SU-DHL-6 (cell line): ENCODE data around the gene COG7.

ENCODE experiments used
- H2AFZ ChIP-seq: fragments of 200-600 bp; sonication (generic); 2 replicates; pipeline ENCODE4 v1.6.1; 2014; ENCODE audit warnings: low read depth, mild to moderate bottlenecking, moderate library complexity, mixed read lengths, antibody characterized with exemption, low read length; ENCODE audit not compliant: severe bottlenecking
- H3F3A ChIP-seq: fragments of 200-600 bp; shearing (Covaris generic); 2 replicates; pipeline ENCODE4 v1.6.0; 2016; ENCODE audit warnings: antibody characterized with exemption, mild to moderate bottlenecking; ENCODE audit not compliant: insufficient read depth
- H3K27ac ChIP-seq: fragments of 200-600 bp; sonication (generic); 2 replicates; pipeline ENCODE4 v1.5.1; 2016; ENCODE audit warnings: low read depth, mild to moderate bottlenecking, low read length, moderate library complexity, mixed read lengths
- H3K27me3 ChIP-seq: fragments of 200-600 bp; sonication (generic), shearing (Covaris generic); 2 replicates; pipeline ENCODE4 v1.6.0; 2014; ENCODE audit warnings: mild to moderate bottlenecking, low read length
- H3K36me3 ChIP-seq: fragments of 200-600 bp; sonication (generic); 2 replicates; pipeline ENCODE4 v1.6.1; 2014; ENCODE audit warnings: mild to moderate bottlenecking, low read length, mixed read lengths
- H3K4me2 ChIP-seq: fragments of 300-600, 200-600 bp; shearing (Covaris generic), sonication (generic); 2 replicates; pipeline ENCODE4 v1.6.0; 2014; ENCODE audit warnings: low read length, low read depth, mild to moderate bottlenecking; ENCODE audit not compliant: poor library complexity, severe bottlenecking
- H3K4me3 ChIP-seq: fragments of 200-600 bp; sonication (generic); 2 replicates; pipeline ENCODE4 v1.5.1; 2014; ENCODE audit warnings: antibody characterized with exemption, low read length, mild to moderate bottlenecking, mixed read lengths; ENCODE audit not compliant: insufficient read depth, poor library complexity, severe bottlenecking
- H3K79me2 ChIP-seq: fragments of 200-600 bp; sonication (generic); 2 replicates; pipeline ENCODE4 v1.6.1; 2014; ENCODE audit warnings: mild to moderate bottlenecking, low read length, moderate library complexity; ENCODE audit not compliant: insufficient read depth
- H3K9ac ChIP-seq: fragments of 200-600 bp; sonication (generic); 2 replicates; pipeline ENCODE4 v1.7.0; 2014; ENCODE audit warnings: mild to moderate bottlenecking, low read length
- H3K9me2 ChIP-seq: fragments of 200-600 bp; sonication (generic); replicated peaks from 2 replicates; pipeline ENCODE4 v1.6.1; 2014; ENCODE audit warnings: low read length; ENCODE audit not compliant: insufficient read depth
- H3K9me3 ChIP-seq: fragments of 200-600 bp; sonication (generic); 2 replicates; pipeline ENCODE4 v1.6.1; 2014; ENCODE audit warnings: low read length, mixed read lengths; ENCODE audit not compliant: insufficient read depth
- H4K20me1 ChIP-seq: fragments of 200-600 bp; sonication (generic); 2 replicates; pipeline ENCODE4 v1.6.1; 2014; ENCODE audit warnings: low read depth, mild to moderate bottlenecking, antibody characterized with exemption, low read length, moderate library complexity, mixed read lengths
- CTCF ChIP-seq: fragments of 200-600 bp; sonication (generic); IDR thresholded peaks from one replicate; pipeline ENCODE4 v1.5.1; 2017; ENCODE audit warnings: antibody characterized with exemption, mild to moderate bottlenecking, low read length, moderate library complexity; ENCODE audit not compliant: insufficient read depth, poor library complexity, severe bottlenecking
- EZH2phosphoT487 ChIP-seq: fragments of 200-600 bp; sonication (generic), shearing (Covaris generic); conservative IDR thresholded peaks from 2 replicates; pipeline ENCODE4 v1.6.1; 2018; ENCODE audit warnings: mild to moderate bottlenecking, antibody characterized with exemption, low read length, moderate library complexity, mixed read lengths

COG7 gene

GRCh38 chr16:23351360-23351759, 101.6 kb downstream of the COG7 start:
- Histone ChIP-seq H3K9me3 (no peaks in the 10 kb centered on the region), H3F3A (no peaks in the 10 kb centered on the region), H2AFZ (no peak overlapping the region), H3K36me3 (no peaks in the 10 kb centered on the region), H3K4me2 (no peak overlapping the region), H3K9ac (no peak overlapping the region), H4K20me1 (no peaks in the 10 kb centered on the region), H3K27me3 (no peaks in the 10 kb centered on the region), H3K27ac (no peak overlapping the region), H3K79me2 (no peaks in the 10 kb centered on the region), H3K9me2 (no peaks in the 10 kb centered on the region), H3K4me3 (no peak overlapping the region)
- no peak for TF ChIP-seq EZH2phosphoT487
- no peak for TF ChIP-seq CTCF

GRCh38 chr16:23348579-23349469, 104.2 kb downstream of the COG7 start:
- no peak overlapping the region for H3K27ac ChIP-seq
- no peak overlapping the region for H3K9ac ChIP-seq
- no peaks in the 10 kb centered on the region for H4K20me1 ChIP-seq
- no peak overlapping the region for H3K4me2 ChIP-seq
- no peak overlapping the region for H2AFZ ChIP-seq
- H3K27me3 ChIP-seq, result no peaks in the 10 kb centered on the region
- no peaks in the 10 kb centered on the region for H3K36me3 ChIP-seq
- TF ChIP-seq CTCF, result no peak
- TF ChIP-seq EZH2phosphoT487, result no peak
- no peaks in the 10 kb centered on the region for H3K9me3 ChIP-seq
- H3K4me3 ChIP-seq, result no peak overlapping the region
- H3K9me2 ChIP-seq, result no peaks in the 10 kb centered on the region
- no peaks in the 10 kb centered on the region for H3K79me2 ChIP-seq
- peaks cover 3% of the 10 kb centered on the region; the same call in 1 of the 2 replicates for H3F3A ChIP-seq

- H3K9me3 ChIP-seq, result no peaks in the 10 kb centered on the region
- no peaks in the 10 kb centered on the region for H3K27me3 ChIP-seq
- TF ChIP-seq EZH2phosphoT487 (no peak), CTCF (no peak)
- no peak overlapping the region for H3K4me3 ChIP-seq
- peaks cover 3% of the 10 kb centered on the region; the same call in 1 of the 2 replicates for H3F3A ChIP-seq
- no peak overlapping the region for H3K4me2 ChIP-seq
- H3K9me2 ChIP-seq, result no peaks in the 10 kb centered on the region
- H3K9ac ChIP-seq, result no peak overlapping the region
- H3K27ac ChIP-seq, result no peak overlapping the region
- no peaks in the 10 kb centered on the region for H4K20me1 ChIP-seq
- no peaks in the 10 kb centered on the region for H3K79me2 ChIP-seq
- H3K36me3 ChIP-seq, result 0 out of 2 replicates have a peak, but pooled peaks cover 4% of the 10 kb centered on the region
- no peak overlapping the region for H2AFZ ChIP-seq
Measured at GRCh38 chr16:23345237-23345636, 107.8 kb downstream of the COG7 start.
